HEK293 (cell line): ENCODE data around the gene L3MBTL1.

Source experiments
- ZNF423 ChIP-seq: fragments of 450-650 bp; formaldehyde crosslinking; IDR thresholded peaks from 2 replicates; pipeline ENCODE4 v1.5.1; 2016; ENCODE audit warnings: missing biosample characterization, missing genetic modification characterization
- ZXDB ChIP-seq: fragments of 450-650 bp; formaldehyde crosslinking; IDR thresholded peaks from 2 replicates; pipeline ENCODE4 v1.5.1; 2016; ENCODE audit warnings: missing biosample characterization, missing genetic modification characterization

DNA sequence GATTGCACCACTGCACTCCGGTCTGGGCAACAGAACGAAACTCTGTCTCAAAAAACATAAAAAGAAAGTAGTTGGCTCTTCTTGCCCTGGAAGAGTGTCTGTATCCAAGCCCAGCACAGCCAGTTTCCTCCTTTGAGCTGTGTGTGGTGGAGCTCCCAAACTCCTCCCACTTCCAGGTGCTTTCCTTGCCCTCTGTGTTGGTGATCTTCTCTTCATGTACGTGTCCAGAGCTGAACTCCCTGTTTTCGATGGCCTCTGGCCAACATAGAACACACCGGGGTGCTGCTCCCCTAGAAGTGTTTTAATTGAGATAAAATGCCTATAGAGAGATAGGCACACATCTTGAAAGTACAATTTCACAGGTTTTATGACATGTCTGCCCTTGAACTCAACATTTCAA is 34.7 kb downstream of the L3MBTL1 start:
- TF ChIP-seq ZXDB (no peak), ZNF423 (tag by site-specific recombination) (no peak)
